AG10803 (cell line): ENCODE measurements around the gene SEZ6.

Experiments used
- DNase-seq: peaks from one replicate; pipeline ENCODE4 v3.0.0; 2010; ENCODE audit warnings: low read depth
- H3K4me3 ChIP-seq: 2 replicates; pipeline ENCODE4 v1.5.1; 2011; ENCODE audit warnings: mild to moderate bottlenecking, low read length, control low read depth
- CTCF ChIP-seq: conservative IDR thresholded peaks from 2 replicates; pipeline ENCODE4 v1.5.1; 2011; ENCODE audit warnings: mild to moderate bottlenecking, low read length, control low read depth, inconsistent platforms

Gene SEZ6

GRCh38 chr17:28959471-28959871 is 46.4 kb downstream of the SEZ6 start:
- DNase-seq = no peak
- no peak for TF ChIP-seq CTCF
- H3K4me3 ChIP-seq = no peak overlapping the region

- H3K4me3 ChIP-seq = no peak overlapping the region
- no peak for TF ChIP-seq CTCF
- DNase-seq = no peak
Measured at GRCh38 chr17:28958820-28959455, 46.9 kb downstream of the SEZ6 start.

GRCh38 chr17:28957992-28958355 is 47.9 kb downstream of the SEZ6 start:
- TF ChIP-seq CTCF = no peak
- DNase-seq = no peak
- H3K4me3 ChIP-seq = no peak overlapping the region

- no peak for TF ChIP-seq CTCF
- DNase-seq = no peak
- no peak overlapping the region for H3K4me3 ChIP-seq
Measured at GRCh38 chr17:28957277-28957991, 48.4 kb downstream of the SEZ6 start.

- no peak for DNase-seq
- no peak for TF ChIP-seq CTCF
Measured at GRCh38 chr17:28956861-28957260, 49.0 kb downstream of the SEZ6 start.

GRCh38 chr17:28956112-28956511 is 49.7 kb downstream of the SEZ6 start:
- no peak overlapping the region for H3K4me3 ChIP-seq
- DNase-seq = no peak
- no peak for TF ChIP-seq CTCF

More at GRCh38 chr17:28956861-28957260, 49.0 kb downstream of the SEZ6 start:
- no peak overlapping the region for H3K4me3 ChIP-seq

GRCh38 chr17:28955408-28955807 is 50.4 kb downstream of the SEZ6 start:
- no peak for DNase-seq
- TF ChIP-seq CTCF = no peak
- no peak overlapping the region for H3K4me3 ChIP-seq
